Pancreas (tissue), 10 donors: ENCODE measurements around the gene DPF3. TPM values are rescaled to one million over a fixed set of nuclear protein-coding genes. Genes with fewer than 3 reads are reported as not detected.

Experiments used
- ATAC-seq, 4 donors: fragments of 200-7000 bp; cut with Tn5 transposase; one replicate each; pipeline versions ENCODE4 v1.8.0 to v1.9.1; 2020; ENCODE audit warnings: mild to moderate bottlenecking in 4 of 4, moderate library complexity in 4 of 4
- DNase-seq, 6 donors: peaks; one replicate each; pipeline ENCODE4 v3.0.0-alpha.2; 2020
- FAIRE-seq: peaks from 2 replicates; lab custom pipeline; 2012; peaks lifted over from hg19 to GRCh38; lab: Jason Lieb, UNC
- H3K27ac ChIP-seq, 4 donors: fragments of 200-600 bp; sonication (generic); 1 replicate in 3 of 4; 2 replicates in 1 of 4; pipeline versions ENCODE4 v1.5.0 to v1.8.0; 2020
- H3K27me3 ChIP-seq, 4 donors: fragments of 200-600 bp; one replicate each; pipeline ENCODE4 v1.8.0; 2021
- H3K36me3 ChIP-seq, 3 donors: fragments of 200-600 bp; sonication (generic) in 1 of 3; one replicate each; pipeline versions ENCODE4 v1.5.0 to v1.8.0; 2020 to 2021
- H3K4me1 ChIP-seq, 3 donors: fragments of 200-600 bp; one replicate each; pipeline ENCODE4 v1.8.0; 2021
- H3K4me3 ChIP-seq, 4 donors: fragments of 200-600 bp; sonication (generic) in 2 of 4; one replicate each; pipeline versions ENCODE4 v1.5.0 to v1.8.0; 2020 to 2021
- H3K9me3 ChIP-seq, 4 donors: fragments of 200-600 bp; one replicate each; pipeline ENCODE4 v1.8.0; 2021
- CTCF ChIP-seq, 4 donors: fragments of 200-600 bp; sonication (generic) in 3 of 4; IDR thresholded peaks; one replicate each; pipeline versions ENCODE4 v1.5.0 to v1.8.0; 2021; ENCODE audit warnings: antibody characterized with exemption in 4 of 4
- WGBS, 2 donors: extraction: QIAGEN DNeasy Blood & Tissue Kit; methylation state at CpG; one replicate each; pipeline ENCODE4 v1.1.7; 2013; 5-methylcytosine and 5-hydroxymethylcytosine counted together
- intact Hi-C, 3 donors: fragments of 100-400 bp; cut with DNase I; formaldehyde crosslinking; loops; one replicate each; pipeline versions ENCODE4 v1.11.1 to v1.14.2; 2022
- polyA plus RNA-seq, 2 donors: library from polyadenylated mRNA; stranded (reverse); fragments of 200-250 nt; gene quantifications; one replicate each; pipeline ENCODE4 v1.2.3, GENCODE V29; 2013
- total RNA-seq, 6 donors: library from RNA; stranded (reverse); fragmentation: NEBNext Ultra II Directional in 4 of 6; extraction: Animal tissue kit (Norgen Biotek cat#: 25700) in 4 of 6; gene quantifications; one replicate each; pipeline versions ENCODE4 v1.2.1 to v1.2.4, GENCODE V29; 2021 to 2023
- donor health status: healthy with polysubstance abuse.
- donor health status: DM: no; HTN: no; CAD: no; lungs with moderate emphysema.
- donor health status: DM: no; HTN: no; CAD: no.
- donor health status: control.
- donor health status: control.
- donor health status: Bipolar disorder and iron deficiency.
- donor health status: DM: yes; HTN: yes; CAD: no.
- donor health status: DM: no; HTN: no; CAD: no.
- donor health status: DM: no; HTN: no; CAD: no.
- donor health status: DM: yes; HTN: yes; CAD: no.

The DPF3 gene
- total and polyA plus RNA-seq, 8 donors, result 0.14 to 1.3 (median 0.86) TPM

GRCh38 chr14:72826039-72826438 is 67.9 kb downstream of the DPF3 start:
- Histone ChIP-seq H3K9me3 (no peaks in the 10 kb centered on the region), H3K4me1 (no peaks in the 10 kb centered on the region)
- no peak for FAIRE-seq

GRCh38 chr14:72825486-72825885 is 68.4 kb downstream of the DPF3 start:
- intact Hi-C loops, result no loop called here
- 94 to 98% methylated on average over 2 of the region's 2 CpGs for WGBS, 2 donors
- Histone ChIP-seq H3K36me3 (no peaks in the 10 kb centered on the region), H3K4me1 (no peaks in the 10 kb centered on the region), H3K27ac (no peak overlapping the region), H3K4me3 (no peak overlapping the region), H3K27me3 (no peaks in the 10 kb centered on the region), H3K9me3 (no peaks in the 10 kb centered on the region)
- DNase-seq (no peak), ATAC-seq (no peak), FAIRE-seq (no peak)
- no peak for TF ChIP-seq CTCF (IDR thresholded peaks at IDR 0.05)

More at GRCh38 chr14:72826039-72826438, 67.9 kb downstream of the DPF3 start:
- Histone ChIP-seq H3K4me3 (no peak overlapping the region), H3K27me3 (no peaks in the 10 kb centered on the region), H3K36me3 (no peaks in the 10 kb centered on the region), H3K27ac (no peak overlapping the region)
- DNase-seq (no peak), ATAC-seq (no peak)
- TF ChIP-seq CTCF (IDR thresholded peaks at IDR 0.05), result no peak
- 84 to 86% methylated on average over 4 of the region's 4 CpGs for WGBS, 2 donors
- intact Hi-C loops, result no loop called here

- Histone ChIP-seq H3K4me1 (no peaks in the 10 kb centered on the region), H3K36me3 (no peaks in the 10 kb centered on the region), H3K9me3 (no peaks in the 10 kb centered on the region), H3K27ac (no peak overlapping the region), H3K27me3 (no peaks in the 10 kb centered on the region), H3K4me3 (no peak overlapping the region)
- FAIRE-seq (no peak), ATAC-seq (no peak), DNase-seq (no peak)
- TF ChIP-seq CTCF (IDR thresholded peaks at IDR 0.05), result no peak
- intact Hi-C loops, result no loop called here
- 56 to 61% methylated on average over 2 of the region's 2 CpGs for WGBS, 2 donors
Observed at GRCh38 chr14:72824051-72824450, 69.8 kb downstream of the DPF3 start.

- no peak overlapping the region for H3K4me3 ChIP-seq
- no peak for TF ChIP-seq CTCF (IDR thresholded peaks at IDR 0.05)
- FAIRE-seq, result no peak
- intact Hi-C loops, result no loop called here
- H3K36me3 ChIP-seq, result no peaks in the 10 kb centered on the region
- no peak for ATAC-seq
- H3K27me3 ChIP-seq, result no peaks in the 10 kb centered on the region
- 93 to 97% methylated on average over 14 of the region's 14 CpGs for WGBS, 2 donors
- no peaks in the 10 kb centered on the region for H3K9me3 ChIP-seq
- no peak overlapping the region for H3K27ac ChIP-seq
- H3K4me1 ChIP-seq, result no peaks in the 10 kb centered on the region
- DNase-seq, result no peak
Observed at GRCh38 chr14:72822946-72823611, 70.8 kb downstream of the DPF3 start.

GRCh38 chr14:72818998-72819397 is 74.9 kb downstream of the DPF3 start:
- H3K36me3 ChIP-seq, result no peaks in the 10 kb centered on the region

More at GRCh38 chr14:72818998-72819397, 74.9 kb downstream of the DPF3 start:
- ATAC-seq (no peak), DNase-seq (no peak), FAIRE-seq (no peak)
- intact Hi-C loops, result no loop called here
- WGBS, 2 donors, result 92 to 95% methylated on average over 3 of the region's 3 CpGs
- H3K9me3 ChIP-seq, result no peaks in the 10 kb centered on the region
- H3K27ac ChIP-seq, result no peak overlapping the region
- no peaks in the 10 kb centered on the region for H3K4me1 ChIP-seq
- H3K4me3 ChIP-seq, result no peak overlapping the region
- H3K27me3 ChIP-seq, result no peaks in the 10 kb centered on the region
- no peak for TF ChIP-seq CTCF (IDR thresholded peaks at IDR 0.05)
